NCI-H460 (cell line): ENCODE results near the gene ALK. TPM values are rescaled to one million over a fixed set of nuclear protein-coding genes. Genes with fewer than 3 reads are reported as not detected.
"Not testable (repeated sequence)": the region's sequence is repeated elsewhere in the genome, so short reads cannot be mapped to it uniquely, and the experiment has no call there.

Source experiments
- DNase-seq: peaks from one replicate; pipeline ENCODE4 v3.0.0-alpha.2; 2016; ENCODE audit warnings: low read depth; ENCODE audit errors: extremely low read depth
- total RNA-seq: library from RNA; depleted of rRNA; stranded (reverse); fragments of >200 nt; shearing (Covaris generic); gene quantifications from 2 replicates; pipeline ENCODE4 v1.2.3, GENCODE V29; 2014

Gene ALK
- total RNA-seq, 1 experiment from 2014 or later = 0.02 TPM

DNA sequence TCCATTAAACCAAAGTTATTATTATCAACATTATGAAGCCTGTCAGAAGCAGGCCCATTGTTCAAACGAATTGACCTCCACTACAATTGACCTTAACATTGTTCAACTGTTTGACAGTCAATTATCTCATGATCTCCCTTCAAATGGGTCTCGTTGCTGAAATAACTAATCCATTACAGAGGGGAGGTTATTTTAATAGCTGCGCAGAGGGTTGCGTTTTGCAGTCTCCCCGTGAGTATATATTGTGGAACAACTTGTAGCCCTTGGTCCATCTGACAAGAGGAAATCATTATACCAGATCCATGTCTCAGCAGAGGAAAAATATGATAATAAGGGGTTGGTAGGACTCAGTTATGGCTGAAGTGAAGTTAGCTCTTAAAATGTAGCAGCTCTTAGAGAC, 159.1 kb downstream of the ALK start:
- DNase-seq = no peak

DNA sequence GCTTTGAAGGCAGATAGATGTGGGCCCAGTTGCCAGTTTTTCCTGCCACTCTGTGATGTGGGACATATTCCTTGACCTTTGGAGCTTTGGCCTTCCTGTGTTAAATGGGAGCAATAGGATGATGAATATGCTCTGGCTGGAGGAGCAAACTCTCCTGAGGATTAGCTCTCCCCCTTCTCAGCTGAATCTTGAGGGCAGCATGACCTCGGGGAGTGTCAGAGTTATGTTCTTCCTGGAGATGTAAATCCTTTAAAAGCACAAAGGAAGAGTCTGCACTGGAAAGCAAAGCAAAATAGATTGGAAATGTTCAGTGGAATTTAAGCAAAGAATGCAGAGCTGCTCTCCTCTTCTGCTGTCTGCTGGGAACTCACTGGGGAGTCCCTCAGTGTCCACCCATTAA, 160.1 kb downstream of the ALK start:
- DNase-seq = no peak

DNA sequence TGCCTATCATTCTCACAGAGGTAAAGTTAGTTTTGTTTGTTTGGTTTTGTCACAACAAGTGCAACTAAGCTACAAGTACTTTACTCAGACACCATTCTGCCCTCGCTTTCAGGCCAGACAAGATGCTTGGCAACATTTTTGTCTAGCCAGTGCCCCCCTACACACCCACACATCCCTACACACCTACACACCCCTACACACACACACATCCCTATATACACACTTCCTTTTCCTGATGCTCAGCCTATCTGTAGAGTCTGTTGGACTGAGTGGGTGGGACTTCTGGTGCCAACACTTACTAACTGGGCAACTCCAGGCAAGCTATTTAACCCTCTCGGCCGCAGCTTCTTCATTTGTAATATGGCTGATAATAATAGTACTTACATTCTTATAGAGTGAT, 161.4 kb downstream of the ALK start:
- no peak for DNase-seq

DNA sequence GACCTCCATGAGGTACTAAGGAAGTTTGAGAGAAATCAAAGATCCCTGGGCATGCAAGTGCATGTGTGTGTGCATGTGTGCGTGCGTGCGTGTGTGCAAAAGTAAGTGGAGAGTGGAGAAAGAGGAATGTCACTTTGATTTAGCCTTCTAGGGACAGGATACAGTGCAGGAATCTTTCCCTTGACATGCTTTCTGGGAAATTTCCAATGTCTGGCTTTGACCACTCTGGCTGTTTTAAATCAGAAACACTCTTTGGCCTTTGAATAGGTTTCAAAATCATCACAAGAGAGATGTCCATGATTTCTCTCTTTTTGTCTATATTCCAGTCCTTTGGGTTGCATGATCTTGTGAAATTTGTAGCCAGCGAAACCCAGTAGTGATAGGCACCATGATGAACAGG, 162.0 kb downstream of the ALK start:
- no peak for DNase-seq

DNA sequence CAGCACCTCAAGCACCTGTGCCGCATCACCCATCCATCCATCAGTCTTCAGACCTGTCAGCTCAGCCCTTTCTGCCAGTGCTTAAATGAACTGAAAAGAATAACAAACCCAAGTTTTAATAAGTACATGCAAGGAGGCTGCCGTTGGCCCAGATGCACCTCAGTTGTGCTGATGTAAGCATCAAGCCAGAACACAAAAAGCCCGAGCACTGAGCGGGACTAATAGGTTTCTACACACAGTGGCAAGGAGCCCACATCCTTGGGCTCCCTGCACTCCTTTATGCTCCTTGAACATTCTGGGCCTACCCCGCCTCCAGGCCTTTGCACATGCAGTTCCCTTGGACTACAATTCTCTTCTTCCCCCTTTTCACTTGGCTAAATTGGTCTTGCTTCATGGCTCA, 165.6 kb downstream of the ALK start:
- DNase-seq = no peak

DNA sequence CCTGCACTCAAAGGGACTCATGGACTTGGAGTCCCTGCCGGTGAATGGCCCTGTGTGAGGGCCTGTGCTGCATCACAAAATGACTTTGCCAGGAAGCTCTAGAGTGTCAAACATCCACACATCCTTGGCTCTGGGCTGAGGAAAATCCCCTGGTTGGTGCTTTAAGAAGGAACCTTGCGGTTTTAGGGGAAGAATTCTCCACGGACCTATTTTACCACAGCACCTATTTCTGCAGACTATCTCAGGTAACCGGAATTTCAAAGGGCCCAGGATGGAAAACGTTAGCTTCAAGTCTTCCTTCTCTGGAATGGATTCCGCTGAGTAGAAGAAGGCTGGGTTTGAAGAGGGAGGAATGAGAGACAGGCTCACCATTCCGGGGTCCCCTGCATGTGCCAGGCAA, 166.2 kb downstream of the ALK start:
- DNase-seq = no peak

DNA sequence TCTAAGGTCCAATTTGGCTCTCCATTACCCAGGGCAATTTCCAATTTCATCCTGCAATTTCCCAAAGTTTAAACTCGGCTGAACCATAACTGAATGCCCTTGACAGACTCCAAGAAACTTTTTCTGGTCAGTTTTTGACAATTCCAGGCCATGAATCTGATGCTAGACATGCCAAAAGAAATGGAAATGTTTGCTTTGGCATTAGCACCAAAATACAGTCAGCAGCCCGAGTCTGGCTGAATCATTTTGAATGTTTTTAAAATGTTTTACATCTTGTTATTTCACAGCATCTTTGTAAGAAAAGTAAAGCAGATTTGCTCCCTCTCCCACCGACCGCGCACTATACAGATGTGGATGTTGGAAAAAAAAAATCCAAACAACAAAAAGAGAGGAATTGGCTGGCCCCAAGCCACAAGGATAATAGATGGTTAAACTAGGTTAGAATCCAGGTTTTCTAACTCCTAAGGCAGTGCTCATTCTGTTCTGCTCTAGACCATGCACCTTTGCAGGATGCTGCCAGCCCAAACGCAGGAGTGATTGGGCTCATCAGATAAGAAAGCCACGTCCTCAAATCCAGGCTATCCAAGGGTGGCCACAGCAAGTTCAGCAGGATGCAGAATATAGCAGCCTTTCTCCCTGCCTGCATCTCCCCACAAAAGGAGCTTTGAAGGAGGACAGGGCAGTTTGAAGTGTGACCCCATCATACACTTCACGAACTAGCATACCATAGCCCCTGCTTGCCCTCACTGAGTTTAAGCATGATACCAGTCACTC, 167.5 kb downstream of the ALK start:
- no peak for DNase-seq

DNA sequence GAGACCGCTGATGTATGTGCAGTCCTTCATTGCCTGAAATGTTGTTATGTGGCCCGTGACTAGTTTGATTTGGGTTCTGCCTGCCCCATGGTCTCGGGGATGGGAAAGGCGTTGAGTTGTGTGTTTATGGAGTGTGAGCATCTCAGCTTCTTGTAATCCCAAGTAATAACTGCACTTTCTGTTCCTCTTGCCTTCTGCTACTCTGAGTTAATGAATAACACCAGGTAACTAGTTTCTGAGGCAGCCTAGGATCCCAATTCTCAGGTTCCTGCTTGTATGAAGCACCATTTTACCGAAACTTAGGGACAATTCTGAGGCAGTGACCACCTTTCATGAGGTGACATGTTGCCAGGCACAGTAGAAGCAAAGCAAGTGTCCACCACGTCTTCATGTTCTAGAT, 170.0 kb downstream of the ALK start:
- DNase-seq = no peak

DNA sequence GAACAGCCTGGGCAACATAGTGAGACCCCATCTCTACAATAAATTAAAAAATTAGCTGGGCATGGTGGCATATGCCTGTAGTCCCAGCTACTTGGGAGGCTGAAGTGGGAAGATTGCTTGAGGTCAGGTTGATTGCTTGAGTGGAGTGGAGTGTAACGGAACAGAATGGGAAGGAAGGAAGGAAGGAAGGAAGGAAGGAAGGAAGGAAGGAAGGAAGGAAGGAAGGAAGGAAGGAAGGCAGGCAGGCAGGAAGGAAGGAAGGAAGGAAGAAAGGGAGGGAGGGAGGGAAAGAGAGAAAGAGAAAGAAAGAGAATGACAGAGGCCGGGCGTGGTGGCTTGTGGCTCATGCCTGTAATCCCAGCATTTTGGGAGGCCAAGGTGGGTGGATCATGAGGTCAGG, 170.9 kb downstream of the ALK start:
- DNase-seq = not testable (repeated sequence)

DNA sequence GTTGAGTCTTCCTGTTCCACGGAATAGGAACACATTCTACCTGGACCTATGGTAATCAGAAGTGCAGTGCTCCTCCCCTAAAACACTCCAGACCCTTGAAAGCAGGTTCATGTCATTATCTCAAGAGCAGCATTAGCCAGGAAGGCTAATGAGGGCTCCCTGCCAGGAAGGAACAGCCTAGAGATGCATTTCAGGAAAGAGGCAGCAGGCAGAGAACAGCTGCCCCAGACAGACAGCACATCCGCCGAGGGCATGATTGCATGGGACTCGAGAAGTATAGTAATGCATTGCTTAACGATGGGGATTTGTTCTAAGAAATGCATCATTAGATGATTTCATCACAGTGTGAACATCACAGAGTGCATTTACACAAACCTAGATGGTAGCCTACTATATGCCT, 171.5 kb downstream of the ALK start:
- DNase-seq = no peak

DNA sequence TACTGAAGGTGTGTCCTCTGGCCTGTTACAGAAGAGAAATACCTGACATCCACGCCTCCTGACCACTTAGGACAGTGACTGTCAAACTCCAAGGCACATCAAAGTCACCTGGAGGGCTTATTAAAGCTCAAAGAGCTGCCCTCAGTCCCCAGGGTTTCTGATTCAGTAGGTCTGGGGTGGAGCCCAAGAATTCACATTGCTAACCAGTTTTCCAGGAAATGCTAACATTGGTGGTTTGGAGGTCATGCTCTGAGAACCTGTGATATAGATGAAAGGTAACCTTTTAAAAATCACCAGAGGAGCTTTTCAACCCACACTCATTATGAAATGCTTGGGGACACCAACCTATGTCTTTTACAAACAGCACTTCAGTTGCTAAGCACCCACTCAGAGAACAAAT, 172.3 kb downstream of the ALK start:
- no peak for DNase-seq

DNA sequence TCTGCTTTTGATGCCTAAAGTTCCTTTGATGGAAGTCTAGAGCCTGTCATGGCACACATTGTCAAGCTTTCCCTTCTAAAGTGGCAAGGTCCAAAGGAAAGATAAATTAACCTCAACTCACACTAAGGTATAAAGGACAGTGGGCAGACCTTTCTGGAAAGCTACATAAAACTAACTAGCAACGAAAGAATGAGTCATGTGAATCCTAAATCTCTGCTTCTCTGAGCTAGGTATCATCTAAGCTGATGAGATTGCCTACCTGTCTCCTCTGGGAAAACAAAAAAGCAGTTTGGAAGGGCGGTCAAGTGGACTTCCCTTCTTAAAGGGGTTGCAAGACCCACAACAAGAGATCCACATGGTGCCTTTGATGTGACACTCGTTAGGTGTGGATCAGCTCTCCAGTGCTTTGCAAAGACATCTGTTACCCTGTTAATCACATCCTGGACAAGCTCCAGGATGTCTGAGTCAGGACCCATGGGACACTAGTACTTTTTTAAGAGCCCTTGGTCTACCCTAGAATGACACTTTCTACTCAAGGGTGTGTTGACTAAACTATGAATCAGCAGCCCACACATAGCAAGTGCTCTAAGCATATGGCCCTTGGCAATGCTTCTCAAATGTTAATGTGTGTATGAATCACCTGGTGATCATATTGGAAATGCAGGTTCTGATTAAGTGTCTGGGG, 173.5 kb downstream of the ALK start:
- DNase-seq = peak; percentile 4

DNA sequence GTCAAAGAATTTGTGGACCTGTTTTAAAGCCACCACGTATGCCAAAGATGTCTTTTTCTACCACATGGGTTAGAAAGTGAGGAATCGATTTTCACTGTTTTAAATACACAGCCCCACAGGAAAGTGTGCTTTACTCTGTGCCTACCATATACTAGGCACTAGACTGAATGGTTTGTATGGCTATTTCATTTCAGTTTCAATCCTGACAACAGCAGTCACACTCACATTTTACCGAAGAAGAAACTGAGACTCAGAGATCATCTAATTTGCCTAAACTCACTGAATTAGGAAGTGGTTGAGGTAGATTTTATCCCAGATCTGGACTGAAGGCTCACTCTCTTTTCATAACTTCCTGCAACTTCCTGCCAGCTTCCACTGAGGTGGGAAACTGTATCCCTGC, 176.4 kb downstream of the ALK start:
- DNase-seq = no peak

DNA sequence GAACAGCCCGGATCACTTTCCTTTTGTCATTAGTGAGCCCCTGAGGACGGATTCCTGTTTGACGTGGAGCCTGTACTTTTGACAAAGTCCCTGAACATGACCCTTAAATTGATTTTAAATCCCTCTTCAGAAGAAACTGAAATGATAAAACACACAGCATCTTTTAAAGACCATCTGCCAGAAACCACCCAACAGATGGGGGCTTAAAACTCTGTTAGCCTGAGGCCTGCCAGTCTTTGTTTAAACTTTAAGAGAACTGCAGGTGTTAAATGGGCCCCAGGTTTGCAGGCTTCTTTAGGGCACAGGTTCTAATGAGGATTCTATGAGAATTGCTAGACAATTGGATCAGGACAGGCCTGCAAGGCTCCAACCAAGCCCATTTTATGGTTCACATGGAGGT, 177.9 kb downstream of the ALK start:
- DNase-seq = no peak

DNA sequence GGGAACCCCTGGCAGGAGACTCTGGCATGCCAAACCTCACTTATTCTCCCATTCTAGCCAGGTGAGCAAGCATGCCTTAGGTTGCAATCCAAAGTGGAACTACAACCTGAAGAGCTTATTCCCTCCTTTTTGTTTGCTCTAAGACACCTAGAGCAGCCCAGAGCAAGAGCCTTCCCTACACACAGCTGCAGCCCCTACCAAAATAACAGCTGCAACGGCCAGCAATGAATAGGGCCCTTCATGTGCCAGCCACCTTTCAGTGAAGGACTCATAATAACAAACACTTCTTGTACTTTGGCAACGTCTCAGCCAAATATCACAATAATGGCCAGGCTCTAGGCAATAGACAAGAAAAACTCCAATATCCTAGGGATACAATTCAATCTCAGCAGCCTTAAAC, 178.7 kb downstream of the ALK start:
- DNase-seq = no peak

DNA sequence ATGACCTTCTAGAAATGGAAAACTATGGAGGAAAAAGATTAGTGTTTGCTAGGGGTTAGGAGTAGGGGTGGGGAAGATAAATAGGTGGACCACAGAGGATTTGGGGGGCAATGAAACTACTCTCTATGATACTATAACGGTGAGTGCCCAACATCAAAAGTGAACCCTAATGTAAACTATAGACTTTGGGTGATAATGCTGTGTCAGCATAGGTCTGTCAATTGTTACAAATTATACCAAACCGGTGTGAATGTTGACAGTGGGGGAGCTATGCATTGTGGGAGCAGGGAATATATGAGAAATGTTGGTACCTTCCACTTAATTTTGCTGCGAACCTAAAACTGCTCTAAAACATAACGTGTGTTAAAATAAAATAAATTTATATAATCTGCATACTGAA, 180.3 kb downstream of the ALK start:
- no peak for DNase-seq

DNA sequence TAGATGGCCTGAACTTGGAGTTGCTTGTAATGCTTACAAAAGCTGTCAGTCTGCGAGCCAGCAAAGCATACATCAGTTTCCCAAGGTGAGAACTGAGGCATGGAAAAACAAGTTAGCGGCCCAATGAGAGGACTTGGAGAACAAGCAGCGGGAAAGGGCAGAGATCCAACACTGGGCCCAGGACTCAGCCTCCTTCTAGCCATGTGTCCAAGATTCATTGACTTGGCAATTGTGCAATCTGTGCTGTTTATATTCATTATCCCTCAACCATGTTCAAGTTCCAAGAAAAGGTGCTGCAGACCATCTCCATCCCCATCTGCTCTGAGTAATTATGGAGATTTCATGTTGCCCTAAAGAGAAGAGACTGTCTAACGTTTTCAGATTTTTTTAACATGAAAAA, 187.4 kb downstream of the ALK start:
- DNase-seq = no peak

DNA sequence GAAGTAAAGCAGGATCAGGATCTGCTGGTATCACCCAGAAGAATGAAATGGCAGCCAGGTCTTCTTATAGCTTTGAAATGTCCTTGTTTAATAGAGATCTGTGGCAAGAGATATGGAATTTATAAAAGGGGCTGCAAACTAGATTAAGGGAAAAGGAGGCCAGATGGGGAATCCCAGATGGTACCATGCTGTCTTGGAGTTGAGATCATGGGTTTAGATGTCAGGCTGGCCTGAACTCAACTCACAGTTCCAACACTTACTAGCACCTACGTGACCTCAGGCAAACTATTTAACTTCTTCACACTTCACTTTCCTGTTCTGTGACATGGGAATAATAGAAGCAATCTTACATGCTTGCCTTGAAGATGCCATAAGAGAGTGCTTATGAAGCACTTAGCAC, 188.2 kb downstream of the ALK start:
- DNase-seq = no peak

DNA sequence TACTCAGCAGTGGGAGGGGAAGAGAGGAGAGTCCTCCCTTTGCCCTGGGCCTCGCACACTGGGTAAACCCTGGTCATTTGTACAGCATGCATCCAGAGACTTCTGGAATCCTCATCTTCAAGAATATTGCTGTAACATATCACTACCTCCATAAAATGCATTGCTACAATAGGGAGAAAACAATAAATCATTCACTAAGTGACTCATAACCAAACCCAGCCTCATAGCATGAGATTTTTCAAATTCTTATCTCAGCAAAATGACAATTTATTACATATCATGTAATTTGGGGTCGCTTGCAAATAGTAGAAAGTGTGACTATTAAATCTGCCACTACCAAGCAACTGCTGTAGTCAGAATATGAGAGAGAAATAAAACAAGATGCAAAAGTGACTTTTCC, 189.4 kb downstream of the ALK start:
- no peak for DNase-seq

DNA sequence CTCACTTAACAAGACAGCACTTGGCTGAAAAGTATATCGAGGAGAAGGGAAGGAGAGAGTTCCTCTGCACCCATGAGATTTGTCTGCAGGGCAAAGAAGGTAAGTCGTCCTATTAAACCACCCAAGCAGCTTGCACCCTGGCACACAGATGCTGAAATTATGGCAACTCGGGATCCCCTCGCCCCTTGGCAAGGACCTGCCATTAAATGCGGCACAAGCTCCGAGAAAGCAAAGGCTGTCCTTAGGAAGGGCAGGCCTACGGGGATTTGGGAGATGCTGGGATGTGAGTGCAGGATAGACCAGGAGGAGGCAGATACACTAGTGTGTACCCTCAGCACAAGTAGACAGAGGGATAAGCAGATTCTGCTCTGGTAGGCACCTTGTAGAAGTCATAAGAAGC, 191.5 kb downstream of the ALK start:
- no peak for DNase-seq

DNA sequence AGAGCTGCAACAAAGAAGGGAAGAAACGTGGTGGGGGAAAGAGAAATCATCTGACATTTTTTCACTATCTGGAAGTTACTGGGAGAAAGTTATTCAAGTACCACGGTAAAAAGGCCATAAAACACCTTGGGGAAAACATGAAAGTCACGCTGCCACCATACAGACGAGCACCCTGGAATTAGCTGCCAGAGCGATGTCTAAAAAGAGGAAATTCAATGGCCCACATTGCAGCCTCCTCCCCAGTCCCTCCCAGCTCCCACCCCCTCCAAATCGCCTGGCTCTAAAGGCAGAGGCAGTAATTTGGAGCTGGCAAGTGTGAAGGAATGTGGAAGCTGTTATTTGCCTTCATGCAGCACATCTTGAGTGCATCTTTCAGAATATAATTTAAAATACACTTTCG, 192.0 kb downstream of the ALK start:
- no peak for DNase-seq

DNA sequence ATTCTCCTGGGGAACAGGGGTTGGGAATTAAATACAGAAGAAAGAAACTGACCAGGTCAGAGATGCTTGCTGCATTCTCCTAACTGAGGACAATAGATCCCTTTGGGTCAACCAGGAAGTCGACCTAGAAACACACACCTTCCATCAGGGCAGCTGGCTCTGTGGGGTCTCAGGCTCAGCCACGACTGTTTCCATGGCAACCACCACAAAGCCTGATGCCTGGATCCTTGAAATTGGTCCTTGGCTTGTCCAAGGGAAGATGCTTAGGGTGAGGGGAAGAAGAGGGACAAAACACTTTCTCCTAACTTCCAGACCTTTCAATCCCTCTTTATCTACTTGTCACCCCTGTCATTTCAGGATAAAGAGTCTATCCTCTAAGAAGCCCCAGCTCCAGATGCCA, 194.4 kb downstream of the ALK start:
- no peak for DNase-seq

DNA sequence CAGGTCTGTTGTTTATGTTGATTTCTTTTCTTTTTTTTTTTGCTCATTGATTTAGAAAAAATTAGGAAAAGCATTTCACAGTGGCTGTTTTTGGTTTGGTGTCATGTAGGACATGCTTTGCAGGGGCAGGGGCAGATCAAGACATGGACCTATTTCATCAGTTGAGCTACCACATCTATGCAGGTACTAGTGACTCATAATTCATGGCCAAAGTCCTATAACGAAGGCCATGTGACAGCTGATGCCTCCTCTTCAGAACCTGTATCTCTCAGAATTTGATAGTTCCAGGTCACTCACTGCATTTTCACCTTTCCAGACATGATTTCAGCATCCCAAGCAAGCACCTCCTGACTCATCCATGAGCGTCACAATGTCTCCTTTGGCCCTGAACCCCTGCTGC, 195.8 kb downstream of the ALK start:
- no peak for DNase-seq
